ENCODE measurements around the gene PRKCB.

DNA sequence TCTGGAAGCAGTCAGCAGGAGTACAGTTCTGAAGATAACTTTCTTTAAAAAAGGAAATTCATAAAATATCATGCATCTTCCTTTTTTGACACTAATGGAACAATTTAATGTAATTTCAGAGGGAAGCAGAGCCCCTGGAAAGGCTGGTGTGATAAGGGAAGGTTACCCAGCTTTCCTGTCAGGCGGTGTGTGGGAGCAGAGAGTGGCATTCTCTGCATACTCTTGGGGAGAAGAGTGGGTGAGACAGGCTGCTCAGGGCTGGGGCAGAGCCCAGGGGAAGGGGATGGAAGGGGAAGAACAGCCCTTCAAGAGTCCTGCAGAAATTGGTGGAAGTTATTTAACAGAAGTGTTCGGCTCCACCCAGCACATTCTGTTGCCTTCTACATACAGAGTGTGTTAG is 84.7 kb downstream of the PRKCB start:
- no peak for TF ChIP-seq CTCF (IDR thresholded peaks at IDR 0.05; ENCODE audit: insufficient read depth, low read length, poor library complexity, severe bottlenecking)
- no peak for TF ChIP-seq EZH2phosphoT487 (conservative IDR thresholded peaks at IDR 0.05; ENCODE audit: low read length)

Measured in SU-DHL-6 (cell line).